GM19455 (cell line): ENCODE results near the gene GALNT12.

Experiments used
- ATAC-seq: cut with Tn5 transposase; IDR thresholded peaks from one replicate; pipeline ENCODE4 v1.9.1; 2021; ENCODE audit not compliant: unreplicated experiment

The GALNT12 gene

DNA sequence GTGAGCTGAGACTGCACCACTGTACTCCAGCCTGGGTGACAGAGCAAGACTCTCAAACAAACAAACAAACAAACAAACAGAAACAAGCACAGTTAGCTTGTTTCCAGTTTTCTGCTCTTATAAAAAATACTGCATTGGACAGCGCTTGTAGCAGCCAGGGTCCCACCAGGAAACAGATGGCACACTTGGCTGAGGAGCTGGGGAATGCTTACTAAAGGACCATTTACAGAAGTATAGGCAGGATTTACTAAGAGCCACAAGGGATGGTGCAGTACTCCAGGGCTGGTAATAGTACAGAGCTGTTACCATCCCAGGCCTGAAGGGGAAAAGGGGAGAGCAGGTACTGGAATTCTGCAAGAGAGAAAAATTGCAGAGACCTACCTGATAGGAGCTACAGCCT lies 5.9 kb upstream of the GALNT12 start:
- no peak for ATAC-seq

DNA sequence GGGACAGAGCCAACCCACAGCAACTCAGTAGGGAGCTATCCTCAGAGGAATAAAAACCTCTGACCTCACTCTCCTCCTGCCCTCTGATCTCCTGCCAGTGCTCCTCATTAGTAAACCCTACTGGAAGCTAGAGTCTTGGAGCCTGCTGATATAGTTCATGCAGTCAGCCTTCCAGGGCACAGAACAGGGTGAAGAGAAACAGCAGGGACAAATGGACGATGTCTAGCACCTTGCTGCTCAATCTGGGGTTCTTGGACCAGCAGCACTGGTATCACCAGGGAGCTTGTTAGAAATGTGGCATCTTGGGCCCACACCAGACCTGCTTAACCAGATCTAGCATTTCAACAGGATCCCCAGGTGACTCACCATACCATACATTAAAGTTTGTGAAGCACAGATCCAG lies 5.5 kb upstream of the GALNT12 start:
- ATAC-seq: no peak

DNA sequence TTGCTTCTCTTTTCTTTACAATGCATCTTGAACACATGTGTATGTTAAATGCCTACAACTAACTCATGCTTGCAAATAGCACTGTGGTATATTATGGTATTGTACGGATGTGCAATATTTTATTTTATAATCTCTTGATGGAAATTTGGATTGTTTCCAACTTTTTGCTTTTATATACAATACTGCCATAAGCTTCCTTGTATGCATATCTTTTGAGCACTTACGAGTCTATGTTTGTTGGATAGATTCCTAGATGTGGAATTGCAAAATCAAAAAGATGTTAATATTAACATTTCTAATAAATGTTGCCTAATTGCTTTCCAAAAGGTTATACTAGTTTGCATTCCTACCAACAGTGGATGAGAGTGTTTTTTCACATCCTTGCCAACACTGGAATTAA lies 3.4 kb upstream of the GALNT12 start:
- ATAC-seq: no peak

DNA sequence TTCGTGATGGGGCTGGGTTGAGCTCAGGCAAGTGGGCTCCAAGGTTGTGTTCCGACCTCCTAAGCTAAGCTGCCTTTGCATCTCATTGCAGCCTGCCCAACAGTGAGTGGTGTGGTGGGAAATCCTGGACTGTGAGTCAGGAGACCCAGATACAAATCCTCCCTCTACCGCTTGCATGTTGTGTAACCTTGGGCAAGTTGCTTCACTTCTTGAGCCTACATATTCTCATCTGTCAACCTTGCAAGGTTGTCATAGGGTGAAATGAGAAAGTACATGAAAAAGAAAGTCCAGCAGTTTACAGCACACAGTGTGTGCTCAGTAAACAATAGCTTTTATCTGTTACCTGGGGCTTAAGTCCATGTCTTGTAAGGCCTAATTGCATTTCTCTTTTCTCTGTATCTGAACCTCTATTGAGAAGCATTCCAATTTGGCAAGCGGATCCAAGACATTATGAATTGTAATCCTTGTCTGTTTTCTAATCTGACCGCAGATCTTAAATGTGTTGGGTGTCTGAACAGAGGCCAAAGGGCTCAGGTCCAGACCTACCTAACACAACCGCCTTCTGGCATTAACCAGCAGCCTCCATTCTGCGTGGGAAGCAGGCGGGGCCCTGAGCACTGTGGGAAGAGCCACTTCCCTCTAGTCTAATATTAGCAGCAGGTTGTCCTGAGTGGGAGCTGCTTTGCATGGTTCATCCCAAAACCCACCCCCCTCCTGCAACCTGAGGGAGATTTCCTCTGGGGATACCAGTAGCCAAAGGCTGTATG lies 1.8 kb upstream of the GALNT12 start:
- ATAC-seq: no peak

DNA sequence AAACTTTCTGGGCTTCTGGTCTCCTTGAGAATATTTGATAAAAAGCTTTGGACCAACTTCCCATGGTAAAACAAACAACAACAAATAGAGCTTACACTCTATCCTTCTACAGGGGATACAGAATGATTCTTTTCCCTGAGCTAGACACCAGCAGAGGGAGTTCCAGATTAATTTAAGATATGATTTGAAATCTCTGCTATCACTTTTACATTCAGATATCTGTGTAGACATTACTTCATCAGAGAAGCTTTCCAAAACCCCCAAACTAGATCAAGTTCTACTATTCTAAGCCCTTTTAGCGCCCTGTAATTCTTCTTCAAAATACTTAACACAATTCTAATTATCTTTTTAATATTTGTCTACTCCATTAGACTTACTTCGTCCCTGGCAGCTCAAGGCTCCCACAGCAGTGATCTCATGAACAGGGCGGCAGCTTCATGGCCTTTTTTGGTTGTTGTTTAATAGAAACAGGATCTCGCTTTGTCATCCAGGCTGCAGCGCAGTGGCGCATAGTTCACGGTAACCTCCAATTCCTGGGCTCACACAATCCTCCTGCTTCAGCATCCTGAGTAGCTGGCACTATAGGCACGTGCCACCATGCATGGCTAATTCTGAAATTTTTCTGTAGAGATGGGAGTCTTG lies 955 bp upstream of the GALNT12 start:
- no peak for ATAC-seq

DNA sequence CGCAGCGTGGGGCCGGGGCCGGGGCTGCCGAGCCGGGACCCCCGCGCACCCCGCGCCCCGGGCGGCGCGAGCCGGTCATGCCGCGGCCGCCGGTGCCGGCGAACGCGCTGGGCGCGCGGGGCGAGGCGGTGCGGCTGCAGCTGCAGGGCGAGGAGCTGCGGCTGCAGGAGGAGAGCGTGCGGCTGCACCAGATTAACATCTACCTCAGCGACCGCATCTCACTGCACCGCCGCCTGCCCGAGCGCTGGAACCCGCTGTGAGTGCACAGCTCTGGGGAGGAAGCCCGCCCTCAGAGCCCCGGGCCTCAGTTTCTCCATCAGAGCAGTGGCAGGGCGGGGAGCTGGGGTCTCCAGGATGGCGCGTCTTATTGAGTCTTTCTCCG lies 335 bp downstream of the GALNT12 start:
- peak; percentile 35 for ATAC-seq

DNA sequence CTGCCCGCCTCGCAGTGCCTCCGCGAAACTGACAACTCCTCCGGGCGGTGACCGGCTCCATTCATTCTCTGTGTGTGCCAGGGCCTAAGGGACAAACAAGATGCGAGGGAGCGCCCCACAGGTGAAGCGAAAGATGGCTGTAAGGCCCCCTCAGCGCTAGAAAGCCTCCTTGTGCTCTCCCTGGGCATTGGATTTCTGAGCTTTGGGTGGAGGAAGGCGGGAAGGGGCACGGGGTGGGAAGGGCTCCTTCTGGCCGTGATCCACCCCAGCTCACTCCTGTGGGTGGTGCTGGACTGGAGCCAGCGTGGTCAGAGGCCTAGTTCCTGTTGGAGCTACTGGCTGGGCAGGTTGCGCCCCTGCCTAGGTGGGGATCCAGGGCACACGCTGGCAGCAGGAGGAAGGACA lies 943 bp downstream of the GALNT12 start:
- ATAC-seq: no peak

DNA sequence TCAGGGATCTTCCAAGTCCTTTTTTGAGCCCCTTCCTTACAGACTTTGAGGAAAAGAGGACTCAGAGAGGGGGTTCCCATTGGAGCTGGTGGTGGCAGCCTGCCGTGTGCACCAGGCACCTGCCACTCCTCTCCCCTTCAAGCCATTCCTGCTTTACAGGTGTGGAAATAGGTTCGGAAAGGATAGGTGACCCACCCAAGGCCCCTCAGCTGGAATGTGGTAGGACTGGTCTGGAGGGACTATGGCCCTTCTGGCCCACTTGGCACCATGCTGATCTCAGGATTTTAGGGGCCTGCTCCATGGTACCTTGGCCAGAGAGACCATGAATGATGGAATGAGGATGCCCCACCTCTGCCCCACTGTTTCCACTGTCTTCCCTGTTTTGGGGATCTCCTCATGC lies 1.4 kb downstream of the GALNT12 start:
- no peak for ATAC-seq

DNA sequence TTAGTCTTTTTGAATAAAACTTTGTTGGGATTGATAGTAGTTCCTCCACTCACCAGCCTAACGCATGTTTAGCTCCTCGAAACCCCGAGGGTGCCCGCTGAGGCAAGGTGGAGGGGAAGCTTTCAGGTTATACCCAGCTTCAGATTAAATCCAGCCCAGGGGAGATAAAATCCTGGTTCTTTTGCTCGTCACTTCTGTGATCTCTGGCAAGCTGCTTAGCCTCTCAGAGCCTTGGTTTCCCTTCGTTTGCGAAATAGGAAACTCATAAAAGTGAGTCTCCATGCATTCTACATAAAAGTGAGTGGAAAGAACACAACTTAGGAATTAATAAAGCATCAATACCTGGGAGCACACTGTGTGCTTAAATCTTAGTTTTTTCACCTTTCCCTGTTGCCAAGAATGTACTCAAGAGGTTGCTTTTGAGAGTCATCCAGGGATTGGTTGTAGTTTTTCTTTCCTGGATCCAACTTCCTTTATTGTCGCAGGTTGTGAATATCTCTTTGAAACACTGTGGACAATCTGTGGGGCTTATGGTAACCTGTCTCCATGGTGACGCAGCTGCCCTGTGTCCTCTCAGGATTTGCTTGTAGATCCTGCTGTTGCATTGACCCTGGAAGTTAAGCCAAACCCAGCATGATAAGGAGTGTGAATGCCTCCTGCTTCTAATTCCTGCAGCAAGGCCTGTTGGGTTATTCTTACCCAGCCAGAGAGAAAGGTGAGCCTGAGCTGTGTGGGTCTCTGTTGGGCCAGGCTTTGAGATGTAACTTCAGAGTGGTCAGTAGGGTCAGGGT lies 2.0 kb downstream of the GALNT12 start:
- ATAC-seq: no peak

DNA sequence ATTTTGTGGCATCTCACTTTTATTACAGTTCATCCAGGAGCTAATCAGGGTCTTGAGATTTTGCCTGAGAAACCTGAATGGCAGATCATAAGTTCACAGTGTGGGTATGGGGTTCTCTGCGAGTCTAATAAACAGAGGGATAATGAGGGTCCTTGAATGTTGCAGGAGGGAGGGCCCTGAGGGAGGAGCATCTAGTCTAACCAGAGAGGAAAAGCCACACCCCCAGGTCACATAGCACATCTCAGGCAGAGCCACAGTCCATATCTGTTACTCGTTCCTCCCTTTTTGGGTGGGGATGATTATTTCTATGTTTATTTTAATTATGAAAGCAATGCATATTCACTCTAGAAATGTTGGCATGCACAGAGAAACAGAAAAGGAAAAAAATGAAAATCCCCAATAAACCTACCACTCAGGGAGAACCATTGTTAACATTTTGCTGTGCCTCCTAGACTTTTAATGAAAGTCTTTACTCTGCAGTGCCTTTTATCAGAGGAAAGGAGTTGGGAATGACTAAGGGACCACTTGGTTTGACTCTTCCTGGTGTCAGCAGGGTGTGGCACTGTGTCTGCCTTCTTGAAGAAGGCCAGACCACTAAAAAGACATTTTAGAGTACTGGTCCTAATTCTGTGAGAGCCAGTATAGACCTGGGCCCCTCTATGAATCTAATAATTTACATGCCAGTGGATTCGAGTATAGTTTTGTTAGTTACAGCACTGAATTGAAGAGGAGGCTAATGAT lies 2.8 kb downstream of the GALNT12 start:
- ATAC-seq: no peak

DNA sequence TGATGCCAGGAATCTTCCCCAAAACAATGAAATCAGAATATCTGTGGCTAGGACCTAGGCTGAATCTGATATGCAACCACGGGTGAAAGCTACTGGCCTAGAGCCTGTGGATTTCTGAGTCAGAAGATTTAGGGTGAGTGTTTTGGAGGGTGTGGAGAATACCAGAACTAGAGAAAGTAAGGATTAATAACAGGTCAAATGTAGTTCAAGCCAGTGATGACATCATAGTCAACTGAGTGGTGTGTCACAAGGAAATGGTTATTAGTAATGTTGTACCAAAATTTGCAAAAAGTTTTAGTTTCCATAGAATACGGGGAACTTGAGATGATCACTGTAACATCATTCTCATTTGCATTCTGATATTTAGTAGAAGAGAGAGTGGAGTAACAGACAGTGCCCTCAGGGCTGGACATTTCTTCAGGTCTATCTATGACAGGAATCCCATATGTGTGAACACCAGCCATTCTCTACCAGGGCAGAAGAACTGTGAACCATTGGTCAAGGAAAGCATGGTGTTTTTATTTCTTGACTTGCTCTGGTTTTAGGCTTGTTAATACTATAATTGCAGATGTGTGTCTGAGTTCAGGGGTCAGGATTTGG lies 3.7 kb downstream of the GALNT12 start:
- ATAC-seq: no peak

DNA sequence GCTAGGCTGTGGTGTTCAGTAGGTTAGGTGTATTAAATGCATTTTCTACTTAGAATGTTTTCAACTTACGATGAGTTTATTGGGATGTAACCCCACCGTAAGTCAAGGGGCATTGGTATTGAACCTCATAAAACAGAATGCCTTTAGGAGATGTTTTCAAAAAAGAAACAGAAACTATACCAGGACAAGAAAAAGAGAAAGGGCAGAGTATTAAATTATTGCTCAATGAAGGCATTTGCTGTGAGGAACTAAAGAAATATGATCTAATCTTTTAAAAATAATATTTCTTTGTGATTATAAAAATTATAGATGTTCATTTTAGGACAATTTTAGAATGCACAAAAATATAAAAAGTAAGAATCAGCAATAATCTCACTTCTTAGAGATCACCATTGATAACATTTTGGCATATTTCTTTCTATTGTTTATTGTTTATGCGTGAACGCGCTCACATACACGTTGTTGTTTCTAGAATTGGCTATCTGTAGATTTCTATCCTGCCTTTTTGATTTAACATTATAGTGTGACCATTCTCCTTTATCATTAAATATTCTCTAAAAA lies 8.0 kb downstream of the GALNT12 start:
- ATAC-seq: no peak

DNA sequence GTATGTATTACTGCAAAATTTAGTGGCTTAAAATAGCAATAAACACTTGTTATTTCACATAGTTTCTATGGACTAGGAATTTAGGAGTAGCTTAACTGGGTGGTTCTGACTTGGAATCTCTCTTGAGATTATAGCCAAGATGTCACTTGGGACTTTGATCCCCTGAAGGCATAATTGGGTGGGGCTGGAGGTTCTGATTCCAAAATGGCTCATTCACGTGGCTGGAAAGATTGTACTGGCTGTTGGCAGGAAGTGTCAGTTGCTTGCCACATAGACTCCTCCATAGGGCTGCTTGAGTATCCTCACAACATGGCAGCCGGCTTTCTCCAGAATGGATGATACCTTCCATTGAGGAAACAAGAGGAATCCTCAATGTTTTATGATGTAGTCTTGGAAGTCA lies 11.3 kb downstream of the GALNT12 start:
- ATAC-seq: no peak

DNA sequence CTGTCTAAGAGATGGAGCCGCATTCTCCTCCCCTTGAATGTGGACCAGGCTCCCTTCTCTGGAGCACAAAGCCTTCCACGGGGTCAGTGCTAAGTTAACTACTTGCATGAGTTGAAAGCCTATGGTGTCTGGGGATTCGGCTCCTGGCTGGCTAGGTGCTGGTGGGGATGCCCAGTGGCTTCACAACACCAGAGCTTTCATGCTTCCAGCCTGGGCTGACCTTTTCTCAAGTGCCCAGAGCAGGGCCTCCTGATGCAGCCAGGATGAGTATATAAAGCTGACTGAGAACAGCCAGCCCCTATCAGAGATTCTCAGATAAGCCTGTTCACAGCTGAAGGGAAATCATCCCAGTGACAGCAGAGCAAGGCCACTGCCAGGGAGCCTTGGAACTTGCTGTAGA lies 11.8 kb downstream of the GALNT12 start:
- no peak for ATAC-seq

DNA sequence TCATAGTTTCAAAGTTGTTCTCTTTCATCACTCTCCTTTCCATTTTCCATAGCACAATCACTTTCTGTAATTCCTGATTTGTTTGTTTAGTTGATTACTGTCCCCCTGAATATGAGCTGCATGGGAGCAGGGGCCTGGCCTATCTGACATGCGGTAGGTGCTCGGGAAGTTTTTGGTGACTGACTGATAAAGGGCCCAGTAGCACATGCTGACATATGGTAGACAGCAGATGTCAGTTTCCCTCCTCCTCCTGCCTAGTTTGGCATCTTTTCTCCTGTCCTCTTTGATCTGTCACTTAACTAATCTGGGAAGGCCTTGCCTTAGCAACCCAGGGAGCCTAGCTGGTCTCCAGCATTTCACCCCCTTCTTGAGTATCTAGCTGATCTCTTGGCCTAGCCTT lies 14.4 kb downstream of the GALNT12 start:
- ATAC-seq: no peak

DNA sequence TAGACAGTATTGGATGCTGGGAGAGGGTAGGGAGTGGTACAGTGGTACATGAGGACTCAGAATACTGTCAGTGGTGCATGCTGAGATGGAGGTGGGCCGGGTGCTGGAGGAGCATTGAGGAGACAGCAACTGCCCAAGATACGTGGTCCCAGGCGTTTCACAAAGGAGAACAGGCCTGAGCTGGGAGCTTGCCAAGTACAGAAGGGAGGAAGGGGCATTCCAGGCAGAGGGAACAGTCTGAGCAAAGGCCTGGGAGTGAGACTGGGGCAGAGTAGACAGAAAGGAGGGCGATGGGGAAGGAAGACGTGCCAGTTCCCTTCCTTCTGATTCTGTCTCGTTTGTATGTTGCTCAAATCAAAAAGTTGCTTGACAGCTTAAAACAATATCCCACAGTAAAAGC lies 15.2 kb downstream of the GALNT12 start:
- no peak for ATAC-seq

DNA sequence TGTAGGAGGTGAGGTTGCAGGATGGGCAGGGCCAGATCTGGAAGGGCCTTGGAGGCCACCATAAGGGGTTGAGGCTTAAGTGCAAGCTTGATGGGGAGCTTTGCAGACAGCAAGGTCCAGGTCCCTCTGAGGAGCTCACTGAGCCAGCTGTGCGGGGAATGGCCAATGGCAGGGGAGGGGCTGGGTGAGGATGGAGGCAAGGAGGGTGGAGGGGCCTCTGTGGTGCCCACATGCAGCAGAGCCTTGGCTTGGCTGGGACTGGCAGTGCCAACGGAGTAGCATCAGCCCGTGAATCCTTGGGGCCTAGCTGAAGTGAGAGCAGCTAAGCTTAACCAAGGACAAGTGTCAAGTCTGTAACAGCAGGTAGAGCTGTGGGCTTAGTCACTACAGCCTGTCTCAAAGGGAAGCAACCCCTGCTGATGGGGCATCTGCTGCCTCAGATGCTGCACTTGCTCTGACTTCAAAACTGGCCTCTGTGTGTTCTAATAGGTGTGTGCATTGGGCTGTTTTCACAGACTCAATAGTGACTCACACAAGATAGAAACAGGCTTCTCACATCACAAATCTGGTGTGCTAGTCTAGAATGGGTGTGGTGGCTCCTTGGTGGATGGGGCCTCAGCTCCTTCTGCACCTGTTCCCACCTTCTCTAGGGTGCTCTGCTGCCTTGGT lies 16.3 kb downstream of the GALNT12 start:
- no peak for ATAC-seq

DNA sequence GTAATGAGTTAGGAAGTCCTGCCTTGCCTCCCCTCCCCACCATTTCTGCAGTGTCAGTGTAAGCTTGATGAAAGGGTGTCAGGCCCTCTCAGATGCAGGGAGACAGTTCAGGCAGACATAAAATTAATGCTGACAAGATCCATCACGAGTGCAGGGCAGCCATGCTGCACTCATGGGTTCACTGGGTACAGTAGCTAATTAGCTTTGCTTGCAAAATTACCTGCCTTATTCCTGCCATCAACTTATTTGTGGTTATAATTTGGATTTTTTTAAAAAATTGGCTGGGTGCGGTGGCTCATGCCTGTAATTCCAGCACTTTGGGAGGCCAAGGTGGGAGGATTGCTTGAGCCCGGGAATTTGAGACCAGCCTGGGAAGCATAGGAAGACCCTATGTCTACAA lies 17.9 kb downstream of the GALNT12 start:
- ATAC-seq: no peak

DNA sequence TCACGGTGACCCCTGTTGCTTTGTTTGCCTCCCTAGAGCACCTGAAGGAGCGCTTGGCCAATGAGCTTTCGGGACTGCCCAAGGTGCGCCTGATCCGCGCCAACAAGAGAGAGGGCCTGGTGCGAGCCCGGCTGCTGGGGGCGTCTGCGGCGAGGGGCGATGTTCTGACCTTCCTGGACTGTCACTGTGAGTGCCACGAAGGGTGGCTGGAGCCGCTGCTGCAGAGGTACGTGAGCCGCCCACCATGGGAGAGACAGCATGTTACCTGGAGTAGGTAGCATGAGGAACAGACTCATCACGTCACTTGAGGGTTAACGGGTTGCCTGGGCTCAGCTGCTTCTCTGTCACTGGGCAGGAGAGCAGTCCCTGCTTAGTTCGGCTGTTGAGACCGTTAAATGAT lies 19.2 kb downstream of the GALNT12 start:
- ATAC-seq: no peak

DNA sequence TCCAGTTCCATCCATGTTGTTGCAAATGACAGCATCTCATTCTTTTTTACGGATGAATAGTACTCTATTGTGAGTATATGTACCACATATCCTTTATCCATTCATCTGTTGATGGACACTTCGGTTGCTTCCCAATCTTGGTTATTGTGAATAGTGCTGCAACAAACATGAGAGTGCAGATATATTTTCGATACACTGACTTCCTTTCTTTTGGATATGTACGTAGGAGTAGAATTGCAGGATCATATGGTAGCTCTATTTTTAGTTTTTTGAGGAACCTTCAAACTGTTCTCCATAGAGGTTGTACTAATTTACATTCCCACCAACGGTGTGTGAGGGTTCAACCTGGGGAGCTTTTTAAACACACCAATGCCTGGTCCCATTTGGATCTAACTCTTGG lies 22.3 kb downstream of the GALNT12 start:
- ATAC-seq: no peak
